NK-92 treated with Interleukin-12 subunit alpha and Interleukin-12 subunit beta, amount 100 ng/mL, for 24 hours (cell line): ENCODE data around the gene ABO.
"Not testable (repeated sequence)": the region's sequence is repeated elsewhere in the genome, so short reads cannot be mapped to it uniquely, and the experiment has no call there.

Source experiments
- DNase-seq: peaks from one replicate; lab custom pipeline; 2025; lab: John Stamatoyannopoulos, UW

ABO gene

GRCh38 chr9:133275105-133276000 is at the start of gene ABO:
TSS of gene ABO (minus strand) at chr9:133275201.
- DNase-seq = no peak

- DNase-seq = no peak
These were observed 49.1 kb upstream of the ABO start for GRCh38 chr9:133323991-133324703.

- no peak for DNase-seq
These were observed 48.2 kb upstream of the ABO start for GRCh38 chr9:133323211-133323610.

- DNase-seq = no peak
These were observed 47.7 kb upstream of the ABO start for GRCh38 chr9:133322701-133323100.

- DNase-seq = no peak
These were observed 46.5 kb upstream of the ABO start for GRCh38 chr9:133321411-133321935.

- DNase-seq = no peak
These were observed 45.5 kb upstream of the ABO start for GRCh38 chr9:133320421-133320881.

- DNase-seq = not testable (repeated sequence)
These were observed 42.5 kb upstream of the ABO start for GRCh38 chr9:133317551-133317950.

- no peak for DNase-seq
These were observed 41.0 kb upstream of the ABO start for GRCh38 chr9:133315997-133316396.

- DNase-seq = no peak
These were observed 34.6 kb upstream of the ABO start for GRCh38 chr9:133309608-133310007.

- no peak for DNase-seq
These were observed 32.3 kb upstream of the ABO start for GRCh38 chr9:133307301-133307700.

GRCh38 chr9:133306242-133307204 is 31.5 kb upstream of the ABO start:
- no peak for DNase-seq

- DNase-seq = no peak
These were observed 30.7 kb upstream of the ABO start for GRCh38 chr9:133305731-133306130.

GRCh38 chr9:133304477-133305377 is 29.7 kb upstream of the ABO start:
- DNase-seq = no peak

GRCh38 chr9:133304158-133304470 is 29.1 kb upstream of the ABO start:
- DNase-seq = no peak

GRCh38 chr9:133303266-133304157 is 28.5 kb upstream of the ABO start:
- no peak for DNase-seq

GRCh38 chr9:133301253-133302230 is 26.5 kb upstream of the ABO start:
- DNase-seq = no peak

GRCh38 chr9:133299996-133300395 is 25.0 kb upstream of the ABO start:
- not testable (repeated sequence) for DNase-seq

GRCh38 chr9:133294257-133294656 is 19.3 kb upstream of the ABO start:
- no peak for DNase-seq
